ENCODE data around the gene CDH4.

CDH4 gene

DNA sequence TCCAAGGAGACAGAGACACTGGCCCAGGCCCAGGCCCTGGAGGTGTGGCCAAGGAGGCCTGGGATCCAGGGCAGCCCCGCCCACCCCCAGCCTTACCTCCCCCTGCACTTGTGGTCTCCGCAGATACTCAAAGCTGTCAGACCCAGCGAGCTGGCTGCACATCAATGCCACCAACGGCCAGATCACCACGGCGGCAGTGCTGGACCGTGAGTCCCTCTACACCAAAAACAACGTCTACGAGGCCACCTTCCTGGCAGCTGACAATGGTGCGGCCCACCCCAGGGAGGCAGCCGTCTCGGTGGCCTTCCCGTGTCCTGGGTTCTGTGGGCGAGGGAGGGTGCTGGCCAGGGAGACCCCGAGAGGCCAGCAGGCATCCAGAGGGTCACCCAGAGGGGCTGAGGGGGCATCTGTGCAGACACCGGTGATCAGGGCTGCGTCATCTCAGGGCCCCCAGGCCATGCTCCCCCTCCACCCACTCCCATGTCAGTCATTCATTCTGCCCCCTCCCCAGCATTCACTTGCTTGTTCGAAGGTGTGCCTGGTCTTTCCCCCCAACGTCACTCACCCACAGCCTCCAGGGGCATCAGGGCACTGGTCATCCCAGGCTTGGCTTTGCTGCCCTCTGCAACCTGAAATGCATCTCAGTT, 672.3 kb downstream of the CDH4 start:
- no peaks in the 10 kb centered on the region for H3K9me3 ChIP-seq (ENCODE audit: low read length)

DNA sequence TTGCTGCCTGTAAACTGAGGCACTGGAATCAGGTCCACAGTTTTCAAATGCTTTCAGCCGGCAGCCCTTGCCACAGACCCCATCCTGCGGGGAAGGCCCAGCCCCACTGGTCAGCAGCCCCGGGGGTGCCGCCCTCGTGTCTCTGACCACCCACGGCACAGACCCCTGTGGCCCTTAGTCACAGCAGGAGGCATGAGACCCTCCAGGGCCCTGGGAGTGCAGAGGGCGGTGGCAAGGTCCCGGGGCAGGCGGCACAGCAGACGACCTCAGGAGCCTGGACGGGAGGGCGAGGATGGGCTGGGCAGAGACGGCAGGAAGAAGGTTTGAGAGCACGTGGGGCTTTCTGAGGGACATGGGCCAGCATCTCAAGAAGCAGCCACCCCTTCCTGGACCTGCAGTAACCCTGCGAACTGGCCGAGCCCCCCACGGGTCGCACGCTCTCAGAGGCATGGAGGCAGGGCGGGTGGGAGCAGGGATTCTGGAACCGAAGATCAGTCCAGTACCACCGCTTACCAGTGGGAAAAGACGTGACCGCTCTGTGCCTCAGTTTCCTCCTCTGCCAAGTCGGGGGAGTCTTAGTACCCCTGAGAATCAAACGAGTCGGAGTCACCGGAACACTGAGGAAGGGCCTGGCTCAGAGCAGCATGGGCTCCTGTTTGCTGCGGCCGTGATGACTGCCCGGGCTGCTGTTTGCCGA, 672.9 kb downstream of the CDH4 start:
- H3K4me1 ChIP-seq (ENCODE audit: insufficient read depth, low read length): no peaks in the 10 kb centered on the region
- no peaks in the 10 kb centered on the region for H3K27me3 ChIP-seq (ENCODE audit: control insufficient read depth in 1 of 2, insufficient read depth in 2 of 2, low read length in 2 of 2)
- no peak overlapping the region for H3K9ac ChIP-seq (ENCODE audit: low read length)
- no peaks in the 10 kb centered on the region for H3K36me3 ChIP-seq (ENCODE audit: insufficient read depth, low read length)
- no peak overlapping the region for H3K4me3 ChIP-seq (ENCODE audit: low read depth in 1 of 2, low read length in 2 of 2)
- H3K27ac ChIP-seq (ENCODE audit: low read depth, low read length): no peak overlapping the region
- H3K9me3 ChIP-seq (ENCODE audit: low read length): no peaks in the 10 kb centered on the region

More for the DNA sequence above, 672.3 kb downstream of the CDH4 start:
- Histone ChIP-seq H3K4me3 (ENCODE audit: low read depth in 1 of 2, low read length in 2 of 2) (no peak overlapping the region), H3K9ac (ENCODE audit: low read length) (no peak overlapping the region), H3K27me3 (ENCODE audit: control insufficient read depth in 1 of 2, insufficient read depth in 2 of 2, low read length in 2 of 2) (no peaks in the 10 kb centered on the region), H3K4me1 (ENCODE audit: insufficient read depth, low read length) (no peaks in the 10 kb centered on the region), H3K27ac (ENCODE audit: low read depth, low read length) (no peak overlapping the region), H3K36me3 (ENCODE audit: insufficient read depth, low read length) (no peaks in the 10 kb centered on the region)

DNA sequence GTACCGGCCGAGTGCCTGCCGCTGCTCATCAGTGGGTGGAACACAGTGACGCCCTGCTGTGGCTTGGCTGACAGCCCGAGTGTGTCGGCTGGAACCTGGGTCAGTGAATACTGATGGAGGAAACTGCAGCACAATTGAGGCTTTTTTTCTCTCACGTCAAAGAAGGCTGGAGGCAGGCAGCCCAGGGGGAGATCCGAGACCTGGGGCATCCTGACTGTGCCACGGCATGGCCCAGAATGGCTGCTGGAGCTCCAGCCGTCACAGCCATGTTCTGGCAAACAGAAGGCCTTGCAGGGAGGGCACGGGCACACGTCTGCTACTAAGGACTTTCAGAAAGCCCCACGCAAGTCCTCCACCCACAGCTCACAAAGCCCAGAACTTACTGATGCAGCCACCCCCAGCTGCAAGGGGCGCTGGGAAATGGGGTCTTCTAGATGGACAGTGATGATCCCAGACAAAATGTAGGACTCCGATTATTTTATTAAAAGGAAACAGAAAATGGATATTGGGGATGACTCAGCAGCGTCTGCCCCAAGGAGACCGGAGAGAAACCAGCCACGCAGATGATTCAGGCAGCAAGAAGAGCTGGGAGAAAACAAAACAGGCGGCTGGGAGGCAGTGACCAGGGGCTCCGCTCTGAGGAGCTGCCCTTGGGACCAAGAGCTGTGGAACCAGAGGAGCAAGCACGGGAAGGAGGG, 673.6 kb downstream of the CDH4 start:
- Histone ChIP-seq H3K9me3 (ENCODE audit: low read length) (no peaks in the 10 kb centered on the region), H3K9ac (ENCODE audit: low read length) (no peak overlapping the region), H3K27me3 (ENCODE audit: control insufficient read depth in 1 of 2, insufficient read depth in 2 of 2, low read length in 2 of 2) (peaks cover 0 to under 1% of the 10 kb centered on the region in 2 donors), H3K36me3 (ENCODE audit: insufficient read depth, low read length) (no peaks in the 10 kb centered on the region), H3K27ac (ENCODE audit: low read depth, low read length) (no peak overlapping the region), H3K4me1 (ENCODE audit: insufficient read depth, low read length) (no peaks in the 10 kb centered on the region), H3K4me3 (ENCODE audit: low read depth in 1 of 2, low read length in 2 of 2) (no peak overlapping the region)

DNA sequence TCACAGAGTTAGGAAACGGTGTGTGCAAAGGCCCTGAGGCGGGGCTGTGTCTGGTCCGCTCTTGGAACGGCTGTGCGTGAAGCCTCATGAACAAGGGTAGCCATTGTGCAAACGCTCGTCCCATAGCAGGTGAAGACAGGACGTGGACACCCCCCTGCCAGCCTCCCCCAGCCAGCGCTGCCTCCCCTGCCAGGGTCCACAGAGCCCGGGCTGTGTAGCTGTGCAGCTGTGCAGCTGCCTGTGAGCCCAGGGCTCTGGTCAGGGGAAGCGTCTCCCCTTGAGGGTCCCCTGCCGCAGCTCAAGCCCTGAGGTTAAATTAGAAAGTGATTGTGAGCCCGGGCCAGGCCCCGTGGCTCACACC, 674.2 kb downstream of the CDH4 start:
- Histone ChIP-seq H3K4me3 (ENCODE audit: low read depth in 1 of 2, low read length in 2 of 2) (no peak overlapping the region), H3K4me1 (ENCODE audit: insufficient read depth, low read length) (no peaks in the 10 kb centered on the region)

DNA sequence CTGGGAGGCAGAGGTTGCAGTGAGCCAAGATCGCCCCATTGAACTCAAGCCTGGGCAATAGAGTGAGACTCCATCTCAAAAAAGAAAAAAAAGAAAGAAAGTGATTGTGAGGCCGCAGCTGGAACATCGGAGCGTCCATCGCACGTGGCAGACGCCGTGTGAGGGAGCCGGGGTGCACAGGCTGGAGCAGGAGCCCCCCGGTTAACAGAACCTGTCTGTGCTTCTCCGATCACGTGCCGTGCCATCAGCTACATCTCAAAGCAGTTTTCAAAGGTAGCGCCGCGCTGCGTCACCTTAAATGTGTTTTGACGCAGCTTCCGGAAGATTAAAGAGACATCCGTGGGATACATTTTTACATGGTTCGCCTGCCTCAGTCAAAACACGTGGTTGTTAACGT, 674.7 kb downstream of the CDH4 start:
- no peaks in the 10 kb centered on the region for H3K4me1 ChIP-seq (ENCODE audit: insufficient read depth, low read length)
- no peaks in the 10 kb centered on the region for H3K36me3 ChIP-seq (ENCODE audit: insufficient read depth, low read length)
- no peak overlapping the region for H3K4me3 ChIP-seq (ENCODE audit: low read depth in 1 of 2, low read length in 2 of 2)
- peaks cover 0 to 4% of the 10 kb centered on the region in 2 donors for H3K27me3 ChIP-seq (ENCODE audit: control insufficient read depth in 1 of 2, insufficient read depth in 2 of 2, low read length in 2 of 2)
- no peaks in the 10 kb centered on the region for H3K9me3 ChIP-seq (ENCODE audit: low read length)
- H3K27ac ChIP-seq (ENCODE audit: low read depth, low read length): no peak overlapping the region
- no peak overlapping the region for H3K9ac ChIP-seq (ENCODE audit: low read length)

More for the DNA sequence above, 674.2 kb downstream of the CDH4 start:
- H3K36me3 ChIP-seq (ENCODE audit: insufficient read depth, low read length): no peaks in the 10 kb centered on the region
- no peak overlapping the region for H3K27ac ChIP-seq (ENCODE audit: low read depth, low read length)
- no peaks in the 10 kb centered on the region for H3K9me3 ChIP-seq (ENCODE audit: low read length)
- peaks cover 0 to 4% of the 10 kb centered on the region in 2 donors for H3K27me3 ChIP-seq (ENCODE audit: control insufficient read depth in 1 of 2, insufficient read depth in 2 of 2, low read length in 2 of 2)
- no peak overlapping the region for H3K9ac ChIP-seq (ENCODE audit: low read length)

DNA sequence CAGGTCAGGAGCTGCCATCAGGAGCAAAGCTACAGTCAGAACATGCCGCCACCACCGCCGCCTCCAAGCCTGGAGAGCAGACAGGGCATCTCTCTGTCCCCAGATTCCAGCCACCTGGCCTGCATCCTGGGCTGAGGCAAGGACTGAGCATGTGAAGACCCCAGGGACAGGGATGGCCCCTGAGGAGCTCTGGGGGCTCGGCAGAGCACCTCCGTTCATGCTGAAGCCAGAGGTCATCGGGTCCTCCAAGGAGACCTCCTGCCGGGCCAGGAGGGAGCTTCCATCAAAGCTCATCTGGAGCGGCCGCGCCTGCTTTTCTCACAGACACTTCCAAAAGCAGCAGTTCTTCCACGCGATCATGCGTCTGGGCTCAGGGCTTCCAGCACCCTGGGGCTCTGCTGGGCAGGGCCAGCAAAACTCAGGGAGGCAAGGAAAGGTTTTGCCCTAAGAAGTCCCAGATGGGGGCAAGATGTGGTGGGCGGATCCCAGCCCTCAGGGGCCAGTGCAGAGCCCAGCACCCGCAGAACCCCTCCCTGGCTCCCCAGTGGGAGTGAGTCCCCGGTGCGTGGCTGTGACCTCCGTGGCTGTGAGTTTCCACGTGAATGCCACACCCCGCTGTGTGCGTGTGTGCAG, 675.2 kb downstream of the CDH4 start:
- no peaks in the 10 kb centered on the region for H3K36me3 ChIP-seq (ENCODE audit: insufficient read depth, low read length)
- no peak overlapping the region for H3K4me3 ChIP-seq (ENCODE audit: low read depth in 1 of 2, low read length in 2 of 2)
- H3K9me3 ChIP-seq (ENCODE audit: low read length): no peaks in the 10 kb centered on the region
- H3K27me3 ChIP-seq (ENCODE audit: control insufficient read depth in 1 of 2, insufficient read depth in 2 of 2, low read length in 2 of 2): peaks cover 0 to 4% of the 10 kb centered on the region in 2 donors
- no peaks in the 10 kb centered on the region for H3K4me1 ChIP-seq (ENCODE audit: insufficient read depth, low read length)
- no peak overlapping the region for H3K9ac ChIP-seq (ENCODE audit: low read length)
- no peak overlapping the region for H3K27ac ChIP-seq (ENCODE audit: low read depth, low read length)

DNA sequence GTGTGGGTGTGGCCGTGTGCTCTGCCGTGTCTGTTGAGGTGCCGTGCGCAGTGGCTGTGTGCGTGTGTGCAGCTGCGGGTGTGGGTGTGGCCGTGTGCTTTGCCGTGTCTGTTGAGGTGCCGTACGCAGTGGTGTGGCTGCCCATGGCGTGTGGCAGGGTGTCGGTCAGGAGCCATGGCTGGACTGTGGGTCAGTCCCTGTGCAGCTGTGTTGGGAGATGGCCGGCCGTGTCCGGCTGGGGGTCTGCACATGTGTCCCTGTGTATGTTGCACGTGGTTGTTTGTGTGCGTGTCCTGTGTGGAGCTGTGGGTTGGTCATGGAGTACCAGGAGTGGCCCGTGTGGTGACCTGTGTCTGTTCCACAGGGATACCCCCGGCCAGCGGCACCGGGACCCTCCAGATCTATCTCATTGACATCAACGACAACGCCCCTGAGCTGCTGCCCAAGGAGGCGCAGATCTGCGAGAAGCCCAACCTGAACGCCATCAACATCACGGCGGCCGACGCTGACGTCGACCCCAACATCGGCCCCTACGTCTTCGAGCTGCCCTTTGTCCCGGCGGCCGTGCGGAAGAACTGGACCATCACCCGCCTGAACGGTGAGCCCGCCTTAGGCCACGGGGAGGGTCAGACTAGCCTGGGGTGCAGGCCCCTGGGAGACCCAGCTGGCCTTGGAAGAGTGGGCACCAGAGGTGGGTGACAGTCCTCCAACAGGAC, 675.9 kb downstream of the CDH4 start:
- H3K9me3 ChIP-seq (ENCODE audit: low read length): no peaks in the 10 kb centered on the region
- peaks cover 0 to 4% of the 10 kb centered on the region in 2 donors for H3K27me3 ChIP-seq (ENCODE audit: control insufficient read depth in 1 of 2, insufficient read depth in 2 of 2, low read length in 2 of 2)
- H3K4me3 ChIP-seq (ENCODE audit: low read depth in 1 of 2, low read length in 2 of 2): no peak overlapping the region
- H3K36me3 ChIP-seq (ENCODE audit: insufficient read depth, low read length): no peaks in the 10 kb centered on the region
- no peak overlapping the region for H3K27ac ChIP-seq (ENCODE audit: low read depth, low read length)
- H3K9ac ChIP-seq (ENCODE audit: low read length): no peak overlapping the region
- no peaks in the 10 kb centered on the region for H3K4me1 ChIP-seq (ENCODE audit: insufficient read depth, low read length)

DNA sequence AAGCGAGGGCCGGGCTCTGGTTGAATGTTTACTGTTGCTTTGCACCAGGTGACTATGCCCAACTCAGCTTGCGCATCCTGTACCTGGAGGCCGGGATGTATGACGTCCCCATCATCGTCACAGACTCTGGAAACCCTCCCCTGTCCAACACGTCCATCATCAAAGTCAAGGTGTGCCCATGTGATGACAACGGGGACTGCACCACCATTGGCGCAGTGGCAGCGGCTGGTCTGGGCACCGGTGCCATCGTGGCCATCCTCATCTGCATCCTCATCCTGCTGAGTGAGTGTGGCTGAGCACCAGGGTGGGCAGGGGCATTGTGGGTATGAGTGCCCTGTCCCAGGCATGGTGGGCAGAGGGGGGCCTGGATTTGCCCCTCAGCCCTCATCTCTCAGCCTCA, 677.5 kb downstream of the CDH4 start:
- Histone ChIP-seq H3K9me3 (ENCODE audit: low read length) (no peaks in the 10 kb centered on the region), H3K27ac (ENCODE audit: low read depth, low read length) (no peak overlapping the region), H3K4me1 (ENCODE audit: insufficient read depth, low read length) (no peaks in the 10 kb centered on the region), H3K36me3 (ENCODE audit: insufficient read depth, low read length) (no peaks in the 10 kb centered on the region), H3K9ac (ENCODE audit: low read length) (no peak overlapping the region), H3K27me3 (ENCODE audit: control insufficient read depth in 1 of 2, insufficient read depth in 2 of 2, low read length in 2 of 2) (peaks cover 0 to 4% of the 10 kb centered on the region in 2 donors), H3K4me3 (ENCODE audit: low read depth in 1 of 2, low read length in 2 of 2) (no peak overlapping the region)

DNA sequence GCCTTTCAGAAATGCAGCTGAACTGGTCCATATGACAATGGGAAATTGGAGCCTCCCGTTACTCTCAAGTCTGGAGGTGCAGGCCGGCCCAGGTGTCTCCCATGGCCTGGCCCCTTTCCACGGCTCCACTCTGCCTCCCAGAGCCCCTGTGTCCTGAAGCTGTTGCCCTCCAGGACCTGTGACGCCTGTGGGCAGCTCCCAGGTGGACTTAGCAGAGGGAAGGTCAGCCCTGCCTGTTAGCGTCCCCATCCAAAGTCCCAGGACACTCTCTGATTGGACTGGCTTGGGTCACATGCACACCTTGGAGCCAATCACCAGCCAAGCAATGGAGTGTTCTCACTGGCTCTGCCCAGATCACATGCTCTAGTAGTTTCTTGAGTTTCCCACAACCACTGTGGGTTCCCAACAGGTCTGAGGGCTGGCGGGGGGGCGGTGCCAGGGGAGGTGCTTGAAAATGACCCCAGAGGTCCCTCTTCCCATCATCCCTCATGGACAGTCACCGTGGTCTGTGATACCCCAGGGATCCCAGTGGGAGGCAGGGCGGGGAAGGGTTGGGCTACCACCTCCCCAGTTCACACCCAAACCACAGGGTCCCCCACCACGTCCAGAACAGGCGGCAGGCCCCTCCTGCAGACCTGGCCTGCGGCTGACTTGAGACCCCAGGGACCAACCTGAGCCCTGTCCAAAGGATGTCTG, 678.1 kb downstream of the CDH4 start:
- Histone ChIP-seq H3K9ac (ENCODE audit: low read length) (no peak overlapping the region), H3K4me3 (ENCODE audit: low read depth in 1 of 2, low read length in 2 of 2) (no peak overlapping the region), H3K9me3 (ENCODE audit: low read length) (no peaks in the 10 kb centered on the region), H3K27me3 (ENCODE audit: control insufficient read depth in 1 of 2, insufficient read depth in 2 of 2, low read length in 2 of 2) (peaks cover 0 to 4% of the 10 kb centered on the region in 2 donors), H3K36me3 (ENCODE audit: insufficient read depth, low read length) (no peaks in the 10 kb centered on the region), H3K27ac (ENCODE audit: low read depth, low read length) (no peak overlapping the region), H3K4me1 (ENCODE audit: insufficient read depth, low read length) (no peaks in the 10 kb centered on the region)

DNA sequence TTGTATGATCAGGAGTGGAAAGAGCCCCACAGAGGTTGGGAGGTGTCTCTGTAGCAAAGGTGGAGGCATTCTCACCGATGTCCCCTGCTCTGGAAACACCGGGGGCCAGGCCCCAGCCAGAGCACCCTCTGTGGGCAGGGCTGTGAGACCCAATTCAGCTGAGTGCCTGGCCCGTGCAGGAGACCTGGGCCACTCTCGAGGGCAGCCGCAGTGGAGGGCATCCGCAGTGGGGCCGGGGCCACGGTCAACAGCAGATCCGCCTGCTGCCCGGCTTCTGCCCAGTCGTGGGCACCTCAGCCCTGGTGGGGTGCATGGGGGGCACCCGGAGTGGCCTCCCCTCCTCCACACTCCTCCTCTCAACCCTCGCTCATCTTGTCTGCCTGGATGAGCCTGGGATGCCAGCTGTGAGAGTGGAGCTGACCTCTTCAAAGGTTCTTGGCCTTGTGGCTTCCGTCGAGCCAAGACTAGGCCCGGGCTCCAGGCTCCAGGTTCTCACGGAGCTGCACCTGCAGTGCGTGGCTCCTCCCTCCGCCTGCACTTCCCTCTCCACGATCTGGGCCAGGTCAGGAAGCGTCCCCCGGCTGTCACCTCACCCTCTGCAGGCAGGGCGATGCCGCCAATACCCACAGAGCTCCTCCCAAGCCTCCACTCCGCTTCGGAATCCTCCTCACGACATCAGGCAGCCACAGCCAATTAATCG, 678.9 kb downstream of the CDH4 start:
- no peak overlapping the region for H3K27ac ChIP-seq (ENCODE audit: low read depth, low read length)
- no peaks in the 10 kb centered on the region for H3K9me3 ChIP-seq (ENCODE audit: low read length)
- H3K4me3 ChIP-seq (ENCODE audit: low read depth in 1 of 2, low read length in 2 of 2): no peak overlapping the region
- H3K27me3 ChIP-seq (ENCODE audit: control insufficient read depth in 1 of 2, insufficient read depth in 2 of 2, low read length in 2 of 2): peaks cover 0 to 4% of the 10 kb centered on the region in 2 donors
- H3K4me1 ChIP-seq (ENCODE audit: insufficient read depth, low read length): no peaks in the 10 kb centered on the region
- H3K9ac ChIP-seq (ENCODE audit: low read length): no peak overlapping the region
- no peaks in the 10 kb centered on the region for H3K36me3 ChIP-seq (ENCODE audit: insufficient read depth, low read length)
